Breast epithelium (tissue), 3 donors: Measurements from ENCODE around the gene SCAMP5.

Source experiments
- CTCF ChIP-seq, 3 donors: fragments of 450-650 bp; IDR thresholded peaks; one replicate each; pipeline ENCODE4 v1.5.1; 2016 to 2017; ENCODE audit warnings: antibody characterized with exemption in 3 of 3, mild to moderate bottlenecking in 3 of 3, moderate library complexity in 3 of 3
- POLR2A ChIP-seq: fragments of 450-650 bp; IDR thresholded peaks from one replicate; pipeline ENCODE4 v1.6.1; 2016; ENCODE audit warnings: antibody characterized with exemption, mild to moderate bottlenecking, moderate library complexity
- POLR2AphosphoS5 ChIP-seq, 3 donors: sonication (generic); formaldehyde crosslinking; IDR thresholded peaks; one replicate each; pipeline ENCODE4 v1.6.1; 2017; ENCODE audit warnings: antibody characterized with exemption in 3 of 3

DNA sequence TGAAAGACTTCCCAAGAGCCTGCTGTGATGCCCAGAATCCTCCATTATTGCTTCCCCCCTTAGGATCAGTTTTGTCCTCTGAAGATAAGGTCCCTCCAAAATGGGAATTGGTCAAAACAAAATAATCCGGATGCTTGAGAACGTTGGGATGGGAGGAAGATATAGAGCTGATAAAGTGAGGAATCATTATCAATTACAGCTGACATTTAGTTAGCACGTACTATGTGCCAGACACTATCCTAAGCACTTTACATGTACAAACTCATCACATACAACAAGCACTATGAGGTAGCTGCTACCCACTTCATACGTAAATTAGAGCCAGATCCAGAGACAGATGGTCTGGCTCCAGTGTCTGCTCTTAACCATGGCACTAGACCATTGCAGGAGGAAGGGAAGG is 32.1 kb upstream of the SCAMP5 start:
- no peak for TF ChIP-seq POLR2AphosphoS5 (IDR thresholded peaks at IDR 0.05)
- no peak for TF ChIP-seq CTCF (IDR thresholded peaks at IDR 0.05)
- no peak for TF ChIP-seq POLR2A
